CD4-positive, alpha-beta T cell (primary cell): ENCODE data around the gene ALDH1A1. TPM values are rescaled to one million over a fixed set of nuclear protein-coding genes. Genes with fewer than 3 reads are reported as not detected.

Source experiments
- ATAC-seq: fragments of 200-7000 bp; cut with Tn5 transposase; one replicate; pipeline ENCODE4 v1.10.0; 2022; ENCODE audit warnings: mild to moderate bottlenecking; ENCODE audit not compliant: poor library complexity
- CTCF ChIA-PET: fragments of 350-600 bp; sonication (Branson Sonifier 250); formaldehyde crosslinking; loops from one replicate; lab custom pipeline; 2021; ENCODE audit warnings: antibody characterized with exemption, inconsistent platforms; lab: Charles Lee
- POLR2A ChIA-PET: fragments of 350-600 bp; sonication (Branson Sonifier 250); formaldehyde crosslinking; loops from one replicate; lab custom pipeline; 2021; ENCODE audit warnings: antibody characterized with exemption, inconsistent platforms; lab: Charles Lee
- DNase-seq, 14 experiments: peaks; one replicate each; pipeline ENCODE4 v3.0.0-alpha.2; 2013 to 2020; ENCODE audit warnings: mixed read lengths in 2 of 14
- H3K27ac ChIP-seq, 2 donors: one replicate each; pipeline versions ENCODE4 v1.5.1 to v1.7.0; 2013; ENCODE audit warnings: low read length in 2 of 2, low read depth in 1 of 2, mild to moderate bottlenecking in 1 of 2
- H3K27me3 ChIP-seq, 2 experiments: 1 replicate in 1 of 2; 2 replicates in 1 of 2; pipeline versions ENCODE4 v1.6.1 to v1.7.0; 2013; ENCODE audit warnings: low read length in 2 of 2, control low read depth in 1 of 2, mild to moderate bottlenecking in 1 of 2, moderate library complexity in 1 of 2; ENCODE audit not compliant: insufficient read depth in 2 of 2, control insufficient read depth in 1 of 2
- H3K36me3 ChIP-seq: one replicate; pipeline ENCODE4 v1.6.1; 2013; ENCODE audit warnings: low read length, control low read depth; ENCODE audit not compliant: insufficient read depth
- H3K4me1 ChIP-seq: one replicate; pipeline ENCODE4 v1.6.1; 2013; ENCODE audit warnings: low read length, control low read depth; ENCODE audit not compliant: insufficient read depth
- H3K4me3 ChIP-seq: one replicate; pipeline ENCODE4 v1.5.1; 2013; ENCODE audit warnings: mild to moderate bottlenecking, low read length, moderate library complexity
- H3K9me3 ChIP-seq, 2 experiments: 1 replicate in 1 of 2; 2 replicates in 1 of 2; pipeline versions ENCODE4 v1.6.1 to v1.7.0; 2013; ENCODE audit warnings: low read length in 2 of 2, mild to moderate bottlenecking in 2 of 2, control low read depth in 1 of 2, moderate library complexity in 1 of 2; ENCODE audit not compliant: control insufficient read depth in 1 of 2, insufficient read depth in 1 of 2
- H3K27ac Mint-ChIP-seq: one replicate; pipeline ENCODE4 v1.8.0; 2020; ENCODE audit warnings: mixed read lengths
- H3K27me3 Mint-ChIP-seq: one replicate; pipeline ENCODE4 v1.8.0; 2021; ENCODE audit warnings: mixed read lengths
- H3K36me3 Mint-ChIP-seq: one replicate; pipeline ENCODE4 v1.8.0; 2021; ENCODE audit warnings: low read depth, mixed read lengths
- H3K4me1 Mint-ChIP-seq: one replicate; pipeline ENCODE4 v1.8.0; 2021; ENCODE audit warnings: low read depth, mixed read lengths
- H3K4me3 Mint-ChIP-seq: one replicate; pipeline ENCODE4 v1.8.0; 2020; ENCODE audit warnings: mild to moderate bottlenecking, mixed read lengths
- H3K9me3 Mint-ChIP-seq: one replicate; pipeline ENCODE4 v1.8.0; 2020; ENCODE audit warnings: mixed read lengths
- CTCF ChIP-seq: fragments of 200-600 bp; IDR thresholded peaks from one replicate; pipeline ENCODE4 v1.8.0; 2022; ENCODE audit warnings: antibody characterized with exemption, mild to moderate bottlenecking
- intact Hi-C, 2 experiments: fragments of 100-400 bp; cut with DNase I in 1 of 2; cut with micrococcal nuclease in 1 of 2; formaldehyde crosslinking; loops; one replicate each; pipeline versions ENCODE4 v1.15.1 to v1.9.0; 2023 to 2025; cut with DNase I, micrococcal nuclease
- total RNA-seq, 174 experiments: library from RNA in 2 of 174; stranded (reverse) in 2 of 174; gene quantifications; one replicate each; pipeline ENCODE4 v1.2.3 and lab custom pipeline; 2021 to 2026

Gene ALDH1A1
- total RNA-seq, 2 experiments from 2014 or later = 0.39 TPM; not detected in 1

- ChIA-PET POLR2A (no interaction called here), CTCF (interaction anchor here (1.0 kb wide), 1 partner anchor 225 kb away, joined by 4 read pairs; no protein-coding TSS in a partner anchor)
- Histone ChIP-seq H3K27ac (no peak overlapping the region), H3K36me3 (no peaks in the 10 kb centered on the region), H3K4me1 (no peaks in the 10 kb centered on the region), H3K9me3 (no peaks in the 10 kb centered on the region), H3K27me3 (peaks cover 0 to 2% of the 10 kb centered on the region in 2 experiments), H3K4me3 (no peak overlapping the region)
- DNase-seq (no peak), ATAC-seq (no peak)
- Mint-ChIP-seq H3K36me3 (no peaks in the 10 kb centered on the region), H3K9me3 (no peaks in the 10 kb centered on the region), H3K27ac (no peak overlapping the region), H3K27me3 (no peaks in the 10 kb centered on the region), H3K4me3 (no peak overlapping the region), H3K4me1 (no peaks in the 10 kb centered on the region)
- no peak for TF ChIP-seq CTCF
- intact Hi-C loops = no loop called here
Measured at GRCh38 chr9:72857624-72857996, 95.2 kb downstream of the ALDH1A1 start.

- no peaks in the 10 kb centered on the region for H3K36me3 ChIP-seq
Measured at GRCh38 chr9:72856972-72857623, 95.8 kb downstream of the ALDH1A1 start.

GRCh38 chr9:72855890-72856523, 96.8 kb downstream of the ALDH1A1 start:
- H3K9me3 Mint-ChIP-seq = no peaks in the 10 kb centered on the region
- CTCF ChIA-PET = interaction anchor here (0.7 kb wide), 1 partner anchor 467 kb away, joined by 3 read pairs; no protein-coding TSS in a partner anchor
- Histone ChIP-seq H3K9me3 (no peaks in the 10 kb centered on the region), H3K4me3 (no peak overlapping the region), H3K27me3 (peaks cover 0 to 2% of the 10 kb centered on the region in 2 experiments), H3K4me1 (no peaks in the 10 kb centered on the region), H3K36me3 (no peaks in the 10 kb centered on the region), H3K27ac (no peak overlapping the region)
- DNase-seq = no peak
- POLR2A ChIA-PET = no interaction called here
- no peaks in the 10 kb centered on the region for H3K4me1 Mint-ChIP-seq
- no peak overlapping the region for H3K27ac Mint-ChIP-seq
- no peaks in the 10 kb centered on the region for H3K36me3 Mint-ChIP-seq
- intact Hi-C loops = no loop called here
- no peaks in the 10 kb centered on the region for H3K27me3 Mint-ChIP-seq
- ATAC-seq = no peak
- H3K4me3 Mint-ChIP-seq = no peak overlapping the region
- no peak for TF ChIP-seq CTCF

More at GRCh38 chr9:72856972-72857623, 95.8 kb downstream of the ALDH1A1 start:
- Mint-ChIP-seq H3K4me1 (no peaks in the 10 kb centered on the region), H3K36me3 (no peaks in the 10 kb centered on the region), H3K27ac (no peak overlapping the region), H3K27me3 (no peaks in the 10 kb centered on the region), H3K9me3 (no peaks in the 10 kb centered on the region), H3K4me3 (no peak overlapping the region)
- ChIA-PET POLR2A (no interaction called here), CTCF (interaction anchor here (0.7 to 1.0 kb wide), 3 partner anchors 44 to 466 kb away, joined by 3 to 4 read pairs (median 3); no protein-coding TSS in a partner anchor)
- Histone ChIP-seq H3K27me3 (peaks cover 0 to 2% of the 10 kb centered on the region in 2 experiments), H3K4me3 (no peak overlapping the region), H3K27ac (no peak overlapping the region), H3K9me3 (no peaks in the 10 kb centered on the region), H3K4me1 (no peaks in the 10 kb centered on the region)
- intact Hi-C loops = no loop called here
- peak in 3 of 14 experiments; percentile 11 to 29 (median 29) for DNase-seq
- ATAC-seq = no peak
- no peak for TF ChIP-seq CTCF
